ENCODE data around the gene CNTN1.

CNTN1 gene

DNA sequence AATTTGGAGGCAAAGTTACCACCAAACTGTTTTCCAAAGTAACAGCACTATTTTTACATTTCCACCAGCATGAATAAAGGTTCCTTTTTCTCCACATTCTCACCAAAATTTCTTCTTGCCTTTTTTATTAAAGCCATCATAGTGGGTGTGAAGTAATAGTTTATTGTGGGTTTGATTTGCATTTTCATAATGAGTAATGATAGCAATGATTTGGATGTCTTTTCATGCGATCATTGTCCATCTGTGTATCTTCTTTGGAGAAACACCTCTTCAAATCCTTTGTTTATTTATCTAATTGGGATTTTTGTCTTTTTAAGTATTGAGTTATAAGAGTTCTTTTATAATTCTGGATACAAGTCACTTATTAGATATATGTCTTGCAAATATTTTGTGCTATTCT lies 172.7 kb downstream of the CNTN1 start:
- DNase-seq, result no peak

DNA sequence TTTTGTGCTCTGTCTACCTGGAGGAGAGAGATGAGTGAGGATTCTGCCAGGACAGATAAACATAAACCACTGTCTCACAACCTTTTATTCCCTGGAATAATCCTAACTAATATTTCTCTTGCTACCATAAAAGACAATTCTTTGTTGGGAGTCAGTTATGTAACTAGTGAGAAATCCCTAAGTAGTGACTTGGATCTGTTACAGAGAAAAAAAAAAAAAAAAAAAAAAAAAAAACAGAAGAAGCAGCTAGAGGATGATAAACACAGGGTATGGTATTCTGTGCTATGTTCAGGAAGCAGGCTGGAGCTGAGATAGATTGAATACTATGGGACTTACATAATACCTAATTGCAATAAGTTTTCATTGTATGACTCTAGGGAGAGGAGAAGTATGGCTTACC lies 178.7 kb downstream of the CNTN1 start:
- no peak for DNase-seq

- no peak for DNase-seq
Observed at GRCh38 chr12:40874868-40875267, 182.6 kb downstream of the CNTN1 start.

DNA sequence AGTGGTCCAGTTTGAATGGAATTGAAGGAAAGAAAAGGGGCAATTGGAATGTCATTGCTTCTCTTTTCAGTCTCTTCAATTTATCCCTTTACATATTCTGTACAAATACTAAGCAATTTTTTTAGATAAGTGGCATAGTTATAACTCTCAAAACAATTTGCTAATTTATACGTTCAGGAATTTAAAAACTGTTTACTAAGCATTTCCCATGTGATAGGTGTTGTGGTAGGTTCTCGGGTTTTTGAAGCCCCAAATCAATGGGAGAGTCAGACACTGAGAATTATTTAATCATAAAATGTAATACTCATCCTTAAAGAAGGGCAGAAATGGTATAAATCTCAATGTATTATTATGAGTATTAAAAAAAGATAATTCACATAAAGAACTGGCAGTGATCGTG lies 197.1 kb downstream of the CNTN1 start:
- no peak for DNase-seq

DNA sequence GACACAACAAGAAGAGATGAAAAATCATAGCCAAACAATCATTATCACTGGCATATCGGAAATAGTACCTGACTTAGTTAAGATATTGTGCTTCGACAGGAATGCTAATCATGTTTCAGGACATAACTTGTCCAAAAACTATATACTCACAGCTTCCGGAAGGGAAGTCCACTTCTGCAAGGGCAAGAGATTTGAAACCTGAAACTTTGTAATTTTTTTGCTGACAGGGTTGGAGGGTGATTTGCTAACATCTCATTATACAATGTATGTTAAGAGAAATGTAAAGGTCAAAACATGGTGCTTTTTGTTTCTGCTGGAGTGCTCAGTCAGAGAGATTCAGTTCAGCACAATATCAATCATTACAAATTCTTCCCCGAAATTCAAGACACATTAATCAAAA lies 200.3 kb downstream of the CNTN1 start:
- DNase-seq, result no peak

GRCh38 chr12:40898505-40898904 lies 206.3 kb downstream of the CNTN1 start:
- DNase-seq, result no peak

- DNase-seq, result no peak
Observed at GRCh38 chr12:40903040-40903439, 210.8 kb downstream of the CNTN1 start.

GRCh38 chr12:40907115-40907527 lies 214.9 kb downstream of the CNTN1 start:
- DNase-seq, result no peak

DNA sequence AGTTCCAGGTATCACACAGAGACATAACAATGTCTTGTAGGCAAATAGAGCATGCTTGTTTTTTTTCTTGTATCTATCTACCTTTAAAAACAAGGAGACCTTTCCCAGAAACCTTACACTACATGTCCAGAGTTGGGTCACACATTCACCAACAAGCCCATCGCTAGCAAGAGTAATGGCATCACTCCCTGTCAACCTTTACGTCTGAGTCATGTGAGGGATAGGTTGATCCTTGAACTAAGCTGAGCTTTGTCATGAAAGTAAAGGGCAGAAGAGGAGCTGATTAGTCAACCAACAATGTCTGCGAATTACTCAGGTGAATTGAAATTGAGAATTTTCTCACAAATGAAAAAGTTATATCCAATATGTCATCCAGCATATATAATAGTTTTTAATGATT lies 219.4 kb downstream of the CNTN1 start:
- no peak for DNase-seq

DNA sequence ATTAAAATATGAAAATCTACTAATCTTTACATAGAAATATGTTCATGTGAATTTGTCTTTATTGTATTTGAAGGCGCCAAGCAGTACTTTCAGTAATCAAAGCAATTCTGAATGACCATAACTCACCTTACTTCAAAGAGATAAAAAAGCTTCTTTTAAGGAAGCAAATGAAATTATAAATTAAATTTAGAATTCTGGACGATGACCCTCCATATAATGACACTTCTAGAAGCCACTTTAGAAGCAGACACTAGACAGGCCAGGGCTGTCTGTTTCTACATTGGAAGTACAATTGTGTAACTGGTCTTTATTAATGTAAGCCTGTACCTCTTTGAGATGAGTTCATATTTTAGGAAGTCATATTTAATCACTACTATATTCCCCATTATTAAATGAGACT lies 222.9 kb downstream of the CNTN1 start:
- no peak for DNase-seq

GRCh38 chr12:40917561-40917960 lies 225.3 kb downstream of the CNTN1 start:
- DNase-seq, result no peak

- DNase-seq, result peak in 2 of 4 experiments; percentile 37 to 50
Observed at GRCh38 chr12:40921563-40922163, 229.4 kb downstream of the CNTN1 start.

DNA sequence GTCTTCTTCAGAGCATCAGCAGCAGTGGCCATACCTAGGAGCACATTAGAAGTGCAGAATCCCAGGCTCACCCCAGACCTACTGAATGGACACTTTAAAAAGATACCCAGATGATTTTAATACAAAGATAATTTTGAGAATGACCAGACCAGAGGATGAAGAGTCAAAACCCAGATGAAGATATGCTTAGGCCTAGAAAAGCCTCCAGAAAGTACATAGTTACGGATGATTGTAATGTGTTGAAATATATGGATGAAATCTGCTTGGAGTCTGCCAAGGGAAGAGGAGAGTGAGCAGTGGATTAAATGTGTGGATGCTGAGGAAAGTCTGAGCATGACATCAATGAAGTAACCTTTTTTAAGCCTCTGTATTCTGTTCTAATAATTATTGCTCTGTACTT lies 245.7 kb downstream of the CNTN1 start:
- DNase-seq, result no peak

DNA sequence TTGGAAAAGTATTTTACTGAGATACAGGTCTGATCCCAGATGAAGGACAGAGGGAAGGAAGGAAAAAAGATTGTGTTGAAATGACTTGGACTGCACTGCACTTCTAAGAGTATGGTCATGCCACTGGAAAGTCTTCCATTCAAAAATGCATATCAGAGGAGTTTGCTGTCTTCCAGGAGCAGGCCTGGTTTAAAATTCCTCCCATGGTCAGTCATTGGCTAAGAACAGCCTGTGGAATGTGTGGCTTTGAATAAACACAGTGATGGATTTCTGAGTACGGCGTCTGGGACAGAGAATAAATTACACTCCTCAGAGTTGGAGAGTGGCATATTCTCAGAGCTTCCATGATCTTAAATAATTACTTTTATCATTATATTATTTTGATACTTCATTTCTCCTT lies 250.1 kb downstream of the CNTN1 start:
- no peak for DNase-seq

- no peak for DNase-seq
Observed at GRCh38 chr12:40945772-40946171, 253.5 kb downstream of the CNTN1 start.

DNA sequence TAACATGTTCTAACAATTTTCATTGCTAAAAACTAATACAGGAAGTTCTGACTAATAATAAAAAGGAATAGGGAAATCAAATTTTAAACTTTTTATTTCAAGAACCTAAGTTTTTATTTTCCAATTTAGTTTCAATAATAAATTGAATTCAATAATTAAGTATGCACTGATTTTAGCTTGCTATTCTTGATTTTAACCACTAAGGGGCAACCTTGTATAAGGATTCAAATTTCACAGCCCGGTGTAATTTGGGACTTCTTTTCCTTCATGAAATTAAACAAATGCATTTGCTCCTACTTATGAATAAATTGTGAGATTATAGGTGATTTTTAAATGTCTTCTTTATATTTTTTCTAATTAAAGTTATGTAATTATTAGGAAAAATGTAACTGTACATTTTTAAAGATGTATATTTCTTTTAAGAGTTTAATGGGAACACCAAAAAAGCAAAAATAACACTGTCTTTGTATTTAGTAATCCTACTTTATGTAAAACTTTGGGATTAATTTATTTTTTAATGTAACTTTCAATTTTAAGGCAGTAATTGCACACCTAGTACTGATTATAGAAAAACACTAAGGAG lies 254.5 kb downstream of the CNTN1 start:
- peak in 3 of 4 experiments; percentile 2 to 51 (median 36) for DNase-seq

DNA sequence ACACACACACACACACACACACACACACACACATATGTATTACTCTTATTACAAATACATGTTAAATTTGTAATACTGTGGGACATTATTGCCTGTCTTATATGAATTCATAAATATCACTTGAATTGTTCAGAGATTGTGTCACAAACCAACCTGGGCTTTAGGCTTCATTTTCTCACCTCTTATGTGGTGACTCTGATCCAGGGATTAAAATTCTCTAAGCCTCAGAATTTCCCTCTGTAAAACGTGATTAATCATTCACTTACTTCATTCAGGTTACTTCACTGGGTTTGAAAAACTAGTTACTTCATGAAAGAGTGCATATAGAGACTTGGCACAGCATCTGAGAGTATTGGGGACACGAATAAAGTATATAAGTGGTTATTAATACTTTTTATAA lies 255.6 kb downstream of the CNTN1 start:
- no peak for DNase-seq

GRCh38 chr12:40953076-40953475 lies 260.8 kb downstream of the CNTN1 start:
- no peak for DNase-seq

- no peak for DNase-seq
Observed at GRCh38 chr12:40957417-40957816, 265.2 kb downstream of the CNTN1 start.

DNA sequence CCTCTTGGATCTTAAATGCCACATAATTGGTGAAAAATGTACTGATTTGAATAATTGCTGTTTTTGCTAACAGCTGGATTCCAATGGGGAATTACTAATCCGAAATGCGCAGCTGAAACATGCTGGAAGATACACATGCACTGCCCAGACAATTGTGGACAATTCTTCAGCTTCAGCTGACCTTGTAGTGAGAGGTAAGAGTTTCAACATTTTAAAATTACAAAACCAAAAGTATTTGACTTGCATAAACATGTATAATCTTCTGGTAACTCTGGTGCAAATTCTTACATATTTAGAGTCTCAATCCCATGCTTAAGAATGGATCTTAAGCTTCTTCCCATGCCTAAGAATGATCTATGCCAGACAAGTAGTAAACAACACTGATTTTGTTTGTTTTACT lies 266.8 kb downstream of the CNTN1 start:
- no peak for DNase-seq

DNA sequence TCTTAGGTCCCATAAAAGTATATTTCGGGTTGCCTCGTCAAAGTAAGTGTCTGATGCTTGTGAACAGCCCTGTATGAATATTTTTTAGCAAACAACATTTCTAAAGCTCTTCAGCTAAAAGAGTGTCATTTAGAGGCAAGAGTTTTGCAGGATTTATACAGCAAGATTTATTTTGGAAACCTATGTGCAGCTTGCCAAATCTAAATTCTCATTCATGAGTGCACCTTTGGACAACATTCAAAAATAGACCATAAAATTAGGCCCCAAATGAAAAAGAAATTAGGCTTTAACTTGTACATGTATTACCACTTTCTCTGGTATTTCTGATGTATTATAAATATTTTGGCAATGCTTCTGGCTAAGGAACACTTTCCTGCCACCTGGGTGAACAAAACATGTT lies 271.5 kb downstream of the CNTN1 start:
- DNase-seq, result no peak

- no peak for DNase-seq
Observed at GRCh38 chr12:40969796-40970195, 277.6 kb downstream of the CNTN1 start.

- peak in 1 of 4 experiments; percentile 3 for DNase-seq
Observed at GRCh38 chr12:40970320-40970907, 278.2 kb downstream of the CNTN1 start.

- no peak for DNase-seq
Observed at GRCh38 chr12:40971911-40972310, 279.7 kb downstream of the CNTN1 start.

DNA sequence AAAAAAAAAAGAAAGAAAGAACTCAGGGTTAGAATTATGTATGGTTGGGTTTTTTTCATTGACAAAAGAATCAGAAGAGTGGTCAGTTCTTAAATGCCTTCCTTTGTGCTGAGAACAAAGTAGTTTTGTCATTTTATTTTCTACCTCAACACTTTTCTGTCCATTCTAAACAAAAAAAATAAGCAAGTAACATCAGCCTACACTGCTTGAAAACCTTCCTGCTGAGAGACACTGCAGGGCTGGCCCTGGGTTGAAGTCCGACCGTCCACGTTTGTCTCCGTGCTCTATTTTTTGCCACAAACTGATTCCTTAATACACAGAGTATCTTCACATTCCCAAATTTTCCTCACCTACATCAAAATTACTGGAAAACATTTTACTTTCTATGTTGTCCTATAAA lies 284.3 kb downstream of the CNTN1 start:
- no peak for DNase-seq

Data from suppressor macrophage (primary cell).